Regular cardiac myocyte (primary cell): ENCODE measurements around the gene AKAP5. TPM values are rescaled to one million over a fixed set of nuclear protein-coding genes. Genes with fewer than 3 reads are reported as not detected.

Source experiments
- total RNA-seq: library from RNA; depleted of rRNA; stranded (reverse); fragments of >200 nt; gene quantifications from 2 replicates; pipeline ENCODE4 v1.2.3, GENCODE V29; 2014

AKAP5 gene, protein sequence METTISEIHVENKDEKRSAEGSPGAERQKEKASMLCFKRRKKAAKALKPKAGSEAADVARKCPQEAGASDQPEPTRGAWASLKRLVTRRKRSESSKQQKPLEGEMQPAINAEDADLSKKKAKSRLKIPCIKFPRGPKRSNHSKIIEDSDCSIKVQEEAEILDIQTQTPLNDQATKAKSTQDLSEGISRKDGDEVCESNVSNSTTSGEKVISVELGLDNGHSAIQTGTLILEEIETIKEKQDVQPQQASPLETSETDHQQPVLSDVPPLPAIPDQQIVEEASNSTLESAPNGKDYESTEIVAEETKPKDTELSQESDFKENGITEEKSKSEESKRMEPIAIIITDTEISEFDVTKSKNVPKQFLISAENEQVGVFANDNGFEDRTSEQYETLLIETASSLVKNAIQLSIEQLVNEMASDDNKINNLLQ
- 0.56 and 0.58 TPM in 2 replicates for total RNA-seq

DNA sequence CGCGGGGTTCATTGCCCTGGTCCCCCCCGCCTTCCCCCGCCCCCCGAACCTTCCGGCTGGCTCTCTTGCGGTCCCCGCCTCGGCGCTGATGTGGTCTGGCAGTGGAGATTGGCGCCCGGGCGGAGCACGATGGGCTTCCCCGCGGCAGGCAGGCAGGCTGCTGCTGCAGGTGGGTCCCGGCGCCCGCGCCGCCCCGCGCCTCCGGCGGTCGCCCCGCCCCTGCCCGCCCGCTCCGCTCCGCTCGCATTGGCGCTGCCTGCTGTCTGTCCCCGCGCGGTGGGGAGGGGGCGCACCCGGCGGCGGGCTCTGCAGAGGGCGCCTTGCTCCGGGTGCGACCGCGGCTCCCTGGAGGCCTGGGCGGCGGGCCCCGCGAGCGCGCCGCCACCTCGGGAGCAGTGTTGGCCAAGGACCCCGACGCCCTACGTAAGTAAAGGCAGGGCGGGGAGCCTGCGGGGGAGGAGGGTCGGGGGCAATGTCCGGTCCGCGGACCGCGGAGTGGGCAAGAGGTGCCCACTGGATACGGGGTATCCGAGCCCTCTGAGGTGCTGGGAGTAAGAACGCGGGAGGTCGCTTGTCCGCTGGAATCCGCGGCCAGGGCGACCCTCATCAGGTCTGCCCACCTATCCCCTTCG is at the start of gene AKAP5:
Gene AKAP5 (plus strand): TSS at position 309 of the 632 bp plus-strand sequence. CDS start 2,896 bp downstream, outside the sequence.

DNA sequence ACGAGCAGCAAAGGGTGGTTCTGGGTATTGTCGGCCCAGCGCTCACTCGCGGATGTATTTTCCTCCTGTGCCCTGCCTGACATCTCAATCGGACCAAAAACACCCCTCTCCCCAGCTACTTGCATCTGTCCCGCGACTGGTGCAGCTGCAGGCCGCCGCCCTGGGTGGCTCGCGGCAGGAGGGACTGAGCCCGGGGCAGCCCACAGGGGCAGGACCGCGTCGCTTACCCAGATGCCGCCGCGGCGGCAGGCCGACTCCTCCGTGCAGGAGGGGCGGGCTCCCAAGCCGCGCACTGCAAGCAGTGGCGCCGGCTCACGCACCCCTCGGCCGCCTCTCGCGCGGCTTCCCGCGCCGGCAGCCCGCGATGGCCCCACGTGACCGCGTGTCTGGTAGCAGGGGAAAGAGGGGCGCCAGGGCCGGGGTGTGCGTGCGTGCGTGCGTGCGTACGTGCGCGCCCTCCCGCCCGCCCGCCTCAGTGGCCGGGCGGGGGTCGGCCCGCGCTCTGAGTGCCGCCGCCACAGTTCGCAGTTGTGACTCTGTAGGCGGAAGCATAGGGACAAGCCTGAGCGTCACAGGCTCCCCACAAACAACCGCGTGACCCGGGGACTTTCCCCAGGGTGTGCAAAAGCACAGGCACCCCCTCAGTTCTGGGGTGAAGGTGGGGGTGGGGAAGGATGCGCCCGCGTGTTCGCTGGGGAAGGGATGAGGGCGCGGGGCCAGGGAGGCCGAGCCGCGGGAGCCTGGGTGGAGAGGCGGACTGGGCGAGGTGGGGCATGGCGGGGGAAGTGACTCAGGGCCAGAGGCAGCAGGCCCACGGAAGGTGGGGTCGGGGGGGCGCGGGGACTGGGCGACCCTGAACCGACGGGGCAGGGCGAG is 38.4 kb downstream of the AKAP5 start, which contains the start of gene ZBTB25:
Gene ZBTB25 (minus strand): TSS at position 405 of the 876 bp plus-strand sequence. CDS start 13,305 bp downstream, outside the sequence.

DNA sequence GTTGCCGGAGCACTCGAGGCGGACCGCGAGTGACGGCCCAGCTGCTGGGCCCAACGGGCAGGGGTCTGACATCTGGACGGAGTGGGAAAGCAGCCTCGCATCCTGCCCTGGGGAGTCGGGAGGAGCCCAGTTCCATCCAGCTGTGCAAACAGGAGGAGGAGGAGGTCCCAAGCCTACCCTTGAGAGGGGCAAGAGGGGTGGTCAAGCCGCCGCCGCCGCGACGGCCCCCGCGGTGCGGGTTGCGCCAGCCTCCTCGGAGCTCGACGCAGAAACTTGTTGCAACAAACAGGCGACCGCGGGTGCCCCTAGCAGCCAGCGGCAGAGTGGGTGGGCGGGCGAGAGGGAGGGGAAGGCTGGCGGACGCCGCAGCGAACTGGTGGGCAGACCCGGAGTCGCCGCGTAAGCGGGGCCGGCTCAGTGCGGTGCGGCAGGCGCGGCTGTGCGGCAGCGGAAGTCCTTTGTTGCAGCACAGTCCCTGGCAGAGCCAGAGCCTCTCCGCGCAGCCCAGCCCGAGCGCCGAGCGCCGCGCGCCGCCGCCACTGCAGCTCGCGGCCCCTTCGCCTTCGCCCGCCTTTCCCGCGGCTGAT is 39.1 kb downstream of the AKAP5 start, which contains the start of gene ZBTB1:
Gene ZBTB1 (plus strand): TSS at position 461 of the 587 bp plus-strand sequence. CDS start 16,735 bp downstream, outside the sequence.

Other genes with a start within 250 kb of the AKAP5 start
- gene ESR2, start 171.1 kb upstream of the AKAP5 start, total RNA-seq = under 0.01 and 0.19 TPM in 2 replicates
- 32.4 and 92.6 TPM in 2 replicates for gene MTHFD1, start 77.1 kb upstream of the AKAP5 start, total RNA-seq
- gene ZBTB25, start 38.3 kb downstream of the AKAP5 start, total RNA-seq = 4.0 and 7.6 TPM in 2 replicates
- gene ZBTB1, start 39.3 kb downstream of the AKAP5 start, total RNA-seq = 40.8 and 60.9 TPM in 2 replicates
- 2.3 and 5.9 TPM in 2 replicates for gene HSPA2, start 75.2 kb downstream of the AKAP5 start, total RNA-seq
- gene PPP1R36, start 84.5 kb downstream of the AKAP5 start, total RNA-seq = 0.19 and 0.28 TPM in 2 replicates
- gene PLEKHG3, start 238.9 kb downstream of the AKAP5 start, total RNA-seq = 3.5 and 5.4 TPM in 2 replicates